ENCODE results near the gene TACSTD2.
"Not testable (repeated sequence)": the region's sequence is repeated elsewhere in the genome, so short reads cannot be mapped to it uniquely, and the experiment has no call there.

TACSTD2 gene

DNA sequence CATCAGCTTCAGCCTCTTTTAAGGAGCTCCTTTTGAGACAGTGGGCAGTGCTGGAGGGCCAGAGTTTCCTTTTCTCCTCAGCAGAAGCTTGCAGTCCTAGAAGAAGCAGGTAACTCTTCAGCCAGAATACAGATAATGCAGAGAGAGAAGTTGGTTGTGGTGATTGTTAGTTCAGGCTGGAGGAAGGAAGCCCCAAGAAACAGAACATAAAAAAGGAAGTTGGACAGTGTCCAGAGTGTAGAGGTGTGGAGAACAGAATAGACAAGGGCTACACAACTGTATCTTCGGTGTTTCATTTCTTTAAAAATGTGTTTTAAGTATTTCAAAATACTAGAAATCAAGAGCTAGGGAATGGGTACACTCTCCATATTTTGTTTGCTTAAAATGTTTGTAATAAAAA is 6.4 kb upstream of the TACSTD2 start:
- no peak for DNase-seq

DNA sequence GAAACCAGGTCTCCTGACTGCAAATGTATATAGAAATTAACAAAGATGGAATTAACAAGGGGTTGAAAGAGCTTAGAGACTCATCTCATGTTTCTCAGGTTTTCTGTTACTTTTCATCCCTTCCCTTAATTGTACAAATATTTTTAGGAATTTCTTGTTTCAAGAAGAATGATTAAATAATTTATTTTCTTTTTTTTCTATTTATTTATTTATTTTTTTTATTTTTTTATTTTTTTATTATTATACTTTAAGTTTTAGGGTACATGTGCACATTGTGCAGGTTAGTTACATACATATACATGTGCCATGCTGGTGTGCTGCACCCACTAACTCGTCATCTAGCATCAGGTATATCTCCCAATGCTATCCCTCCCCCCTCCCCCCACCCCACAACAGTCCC is 5.1 kb upstream of the TACSTD2 start:
- H3K27me3 ChIP-seq, H3K27ac ChIP-seq, DNase-seq, H3K4me3 ChIP-seq, H3K9me3 ChIP-seq, H3K36me3 ChIP-seq: not testable (repeated sequence)
- peaks cover 8 to 51% (median 43%) of the 10 kb centered on the region in 4 donors for H3K4me1 ChIP-seq
- intact Hi-C loops (cut with DNase I; ENCODE audit: low total_unique reads), result loop anchor here (5.0 kb wide), 1 partner anchor 35 kb away; the partner anchor contains the start of gene OMA1

More for the DNA sequence above, 6.4 kb upstream of the TACSTD2 start:
- no peaks in the 10 kb centered on the region for H3K36me3 ChIP-seq
- TF ChIP-seq, protein P1, sequence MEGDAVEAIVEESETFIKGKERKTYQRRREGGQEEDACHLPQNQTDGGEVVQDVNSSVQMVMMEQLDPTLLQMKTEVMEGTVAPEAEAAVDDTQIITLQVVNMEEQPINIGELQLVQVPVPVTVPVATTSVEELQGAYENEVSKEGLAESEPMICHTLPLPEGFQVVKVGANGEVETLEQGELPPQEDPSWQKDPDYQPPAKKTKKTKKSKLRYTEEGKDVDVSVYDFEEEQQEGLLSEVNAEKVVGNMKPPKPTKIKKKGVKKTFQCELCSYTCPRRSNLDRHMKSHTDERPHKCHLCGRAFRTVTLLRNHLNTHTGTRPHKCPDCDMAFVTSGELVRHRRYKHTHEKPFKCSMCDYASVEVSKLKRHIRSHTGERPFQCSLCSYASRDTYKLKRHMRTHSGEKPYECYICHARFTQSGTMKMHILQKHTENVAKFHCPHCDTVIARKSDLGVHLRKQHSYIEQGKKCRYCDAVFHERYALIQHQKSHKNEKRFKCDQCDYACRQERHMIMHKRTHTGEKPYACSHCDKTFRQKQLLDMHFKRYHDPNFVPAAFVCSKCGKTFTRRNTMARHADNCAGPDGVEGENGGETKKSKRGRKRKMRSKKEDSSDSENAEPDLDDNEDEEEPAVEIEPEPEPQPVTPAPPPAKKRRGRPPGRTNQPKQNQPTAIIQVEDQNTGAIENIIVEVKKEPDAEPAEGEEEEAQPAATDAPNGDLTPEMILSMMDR (IDR thresholded peaks at IDR 0.05), result no peak
- H3K27me3 ChIP-seq, result no peaks in the 10 kb centered on the region
- peak overlapping the region; percentile 66 to 77 for H3K27ac ChIP-seq
- peaks cover 8 to 38% (median 33%) of the 10 kb centered on the region in 4 donors for H3K4me1 ChIP-seq
- H3K9me3 ChIP-seq, result no peaks in the 10 kb centered on the region
- H3K4me3 ChIP-seq, result no peak overlapping the region
- intact Hi-C loops (cut with DNase I; ENCODE audit: low total_unique reads), result loop anchor here (5.0 kb wide), 1 partner anchor 36 kb away; the partner anchor contains the start of gene OMA1

DNA sequence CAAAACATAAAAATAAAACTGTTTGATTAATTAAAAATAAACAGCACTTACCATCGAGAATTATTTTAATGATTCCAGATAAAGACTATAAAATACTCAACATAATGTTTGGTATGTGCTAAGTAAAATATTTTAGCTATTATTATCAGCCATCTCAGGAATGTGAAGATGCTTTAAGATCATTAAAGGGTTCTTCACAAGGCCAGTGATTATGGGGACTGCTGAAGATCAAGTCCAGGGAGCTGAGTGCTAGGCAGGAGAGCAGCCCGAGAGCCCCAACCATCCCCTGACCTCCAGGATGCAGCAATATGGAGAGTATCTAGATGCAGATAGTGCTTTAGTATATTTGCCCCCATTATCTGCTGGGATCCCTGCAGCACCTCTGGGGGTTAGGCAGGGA is 4.6 kb upstream of the TACSTD2 start:
- H3K36me3 ChIP-seq, result no peaks in the 10 kb centered on the region
- intact Hi-C loops (cut with DNase I; ENCODE audit: low total_unique reads), result loop anchor here (5.0 kb wide), 1 partner anchor 34 kb away; the partner anchor contains the start of gene OMA1
- TF ChIP-seq, protein P1 (IDR thresholded peaks at IDR 0.05), result no peak
- H3K27me3 ChIP-seq, result no peaks in the 10 kb centered on the region
- H3K9me3 ChIP-seq, result no peaks in the 10 kb centered on the region
- DNase-seq, result no peak
- no peak overlapping the region for H3K27ac ChIP-seq
- H3K4me3 ChIP-seq, result no peak overlapping the region
- H3K4me1 ChIP-seq, result peaks cover 8 to 56% (median 47%) of the 10 kb centered on the region in 4 donors

DNA sequence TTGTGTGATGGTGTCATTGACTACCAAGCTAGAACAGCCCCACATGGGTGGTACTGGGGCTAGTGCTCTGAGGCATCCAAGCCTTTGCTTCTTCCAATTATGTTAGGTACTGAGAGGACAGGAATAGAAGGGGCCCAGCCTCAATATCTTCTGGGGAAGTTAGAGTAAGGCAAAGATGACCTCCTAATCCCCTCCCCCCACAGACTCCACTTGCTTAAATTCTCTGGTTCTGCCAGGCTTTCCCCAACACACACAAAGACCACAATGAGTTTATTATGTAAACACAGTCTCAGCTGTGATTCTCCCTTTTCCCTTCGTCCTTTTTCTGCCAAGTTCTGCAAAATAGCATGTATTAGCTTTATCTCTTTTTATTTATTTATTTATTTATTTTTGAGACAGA is 3.1 kb upstream of the TACSTD2 start:
- TF ChIP-seq, protein P1 (IDR thresholded peaks at IDR 0.05), result no peak
- DNase-seq, result no peak
- Histone ChIP-seq H3K9me3 (no peaks in the 10 kb centered on the region), H3K4me1 (peaks cover 4 to 53% (median 39%) of the 10 kb centered on the region in 4 donors), H3K4me3 (no peak overlapping the region), H3K27ac (peak overlapping the region in 1 of 2 donors; percentile 9), H3K27me3 (no peaks in the 10 kb centered on the region), H3K36me3 (no peaks in the 10 kb centered on the region)
- intact Hi-C loops (cut with DNase I; ENCODE audit: low total_unique reads), result loop anchor here (5.0 kb wide), 1 partner anchor 33 kb away; the partner anchor contains the start of gene OMA1

DNA sequence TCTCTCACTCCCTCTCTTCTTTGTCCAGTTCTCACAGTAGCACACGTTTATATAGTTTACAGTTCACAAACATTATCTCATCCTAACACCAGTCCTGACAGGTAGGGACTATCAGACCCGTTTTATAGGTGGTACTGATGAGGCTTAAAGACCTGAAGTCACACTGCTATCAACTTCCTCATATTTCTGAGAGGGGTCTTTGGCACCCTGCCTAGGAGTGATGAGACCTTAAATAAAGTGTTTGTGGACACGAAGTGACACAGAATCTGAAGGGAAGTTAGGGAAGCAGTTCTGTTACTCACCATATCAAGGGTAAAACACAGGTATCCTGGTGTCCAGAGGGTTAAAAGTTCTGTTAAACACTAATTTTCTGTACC is 590 bp upstream of the TACSTD2 start:
- H3K9me3 ChIP-seq, result no peaks in the 10 kb centered on the region
- DNase-seq, result no peak
- intact Hi-C loops (cut with DNase I; ENCODE audit: low total_unique reads), result no loop called here
- no peaks in the 10 kb centered on the region for H3K27me3 ChIP-seq
- H3K4me1 ChIP-seq, result peaks cover 0 to 32% (median 19%) of the 10 kb centered on the region in 4 donors
- H3K27ac ChIP-seq, result peak overlapping the region; percentile 63 to 64
- peak overlapping the region; percentile 50 to 68 for H3K4me3 ChIP-seq
- H3K36me3 ChIP-seq, result no peaks in the 10 kb centered on the region
- TF ChIP-seq, protein P1 (IDR thresholded peaks at IDR 0.05), result no peak

DNA sequence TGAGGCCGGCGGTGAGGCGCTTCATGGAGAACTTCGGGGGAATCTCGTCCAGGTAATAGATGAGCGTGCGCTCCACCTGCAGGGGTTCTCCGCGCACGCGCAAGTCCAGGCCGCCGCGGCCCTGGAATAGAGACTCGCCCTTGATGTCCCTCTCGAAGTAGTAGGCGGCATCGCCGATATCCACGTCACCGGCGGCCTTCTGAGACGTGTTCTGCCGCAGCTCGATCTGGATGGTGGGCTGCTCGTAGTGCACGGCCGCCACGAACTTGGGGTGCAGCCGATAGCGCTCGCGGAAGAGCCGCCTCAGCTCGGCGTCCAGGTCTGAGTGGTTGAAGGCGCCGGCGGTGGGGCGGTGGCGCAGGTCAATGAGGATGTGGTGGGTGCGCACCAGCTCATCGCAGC is 726 bp downstream of the TACSTD2 start:
- no peak for DNase-seq

More for the DNA sequence above, 726 bp downstream of the TACSTD2 start:
- Histone ChIP-seq H3K4me1 (peaks cover 0 to 32% (median 19%) of the 10 kb centered on the region in 4 donors), H3K36me3 (no peaks in the 10 kb centered on the region), H3K27ac (peak overlapping the region in 1 of 2 donors; percentile 63), H3K27me3 (no peaks in the 10 kb centered on the region), H3K4me3 (peak overlapping the region; percentile 50 to 68), H3K9me3 (no peaks in the 10 kb centered on the region)
- TF ChIP-seq, protein P1 (IDR thresholded peaks at IDR 0.05), result no peak
- intact Hi-C loops (cut with DNase I; ENCODE audit: low total_unique reads), result no loop called here

Data from tibial artery (tissue), 4 donors.